Fibroblast of mammary gland (primary cell): Measurements from ENCODE around the gene MBOAT7.

Experiments used
- DNase-seq: peaks from one replicate; pipeline ENCODE4 v3.0.0-alpha.2; 2010; ENCODE audit warnings: low read depth
- H3K4me3 ChIP-seq: 2 replicates; pipeline ENCODE4 v1.5.1; 2011; ENCODE audit warnings: low read depth, mild to moderate bottlenecking, low read length, moderate library complexity; ENCODE audit not compliant: control insufficient read depth
- TF ChIP-seq, protein P1 (sequence below): conservative IDR thresholded peaks from 2 replicates; pipeline ENCODE4 v1.5.1; 2011; ENCODE audit warnings: low read depth, low read length, inconsistent platforms; ENCODE audit not compliant: control insufficient read depth, insufficient read depth

Gene MBOAT7

DNA sequence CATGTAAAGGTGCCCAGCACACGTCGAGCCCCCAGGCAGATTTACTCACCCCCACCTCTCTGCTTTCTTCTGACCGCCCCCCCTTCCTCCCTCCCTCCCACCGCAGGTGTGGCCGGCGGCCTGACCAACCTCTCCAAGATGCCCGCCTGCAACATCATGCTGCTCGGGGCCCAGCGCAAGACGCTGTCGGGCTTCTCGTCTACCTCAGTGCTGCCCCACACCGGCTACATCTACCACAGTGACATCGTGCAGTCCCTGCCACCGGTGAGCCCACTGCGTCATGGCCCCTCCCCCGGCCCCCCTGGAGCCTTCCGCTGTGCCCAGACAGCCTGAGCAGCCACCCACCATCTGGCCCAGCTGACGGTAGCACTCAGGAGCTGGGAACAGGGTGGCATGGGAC is 65.0 kb downstream of the MBOAT7 start:
- no peak overlapping the region for H3K4me3 ChIP-seq
- TF ChIP-seq, protein P1, sequence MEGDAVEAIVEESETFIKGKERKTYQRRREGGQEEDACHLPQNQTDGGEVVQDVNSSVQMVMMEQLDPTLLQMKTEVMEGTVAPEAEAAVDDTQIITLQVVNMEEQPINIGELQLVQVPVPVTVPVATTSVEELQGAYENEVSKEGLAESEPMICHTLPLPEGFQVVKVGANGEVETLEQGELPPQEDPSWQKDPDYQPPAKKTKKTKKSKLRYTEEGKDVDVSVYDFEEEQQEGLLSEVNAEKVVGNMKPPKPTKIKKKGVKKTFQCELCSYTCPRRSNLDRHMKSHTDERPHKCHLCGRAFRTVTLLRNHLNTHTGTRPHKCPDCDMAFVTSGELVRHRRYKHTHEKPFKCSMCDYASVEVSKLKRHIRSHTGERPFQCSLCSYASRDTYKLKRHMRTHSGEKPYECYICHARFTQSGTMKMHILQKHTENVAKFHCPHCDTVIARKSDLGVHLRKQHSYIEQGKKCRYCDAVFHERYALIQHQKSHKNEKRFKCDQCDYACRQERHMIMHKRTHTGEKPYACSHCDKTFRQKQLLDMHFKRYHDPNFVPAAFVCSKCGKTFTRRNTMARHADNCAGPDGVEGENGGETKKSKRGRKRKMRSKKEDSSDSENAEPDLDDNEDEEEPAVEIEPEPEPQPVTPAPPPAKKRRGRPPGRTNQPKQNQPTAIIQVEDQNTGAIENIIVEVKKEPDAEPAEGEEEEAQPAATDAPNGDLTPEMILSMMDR, result no peak
- no peak for DNase-seq

DNA sequence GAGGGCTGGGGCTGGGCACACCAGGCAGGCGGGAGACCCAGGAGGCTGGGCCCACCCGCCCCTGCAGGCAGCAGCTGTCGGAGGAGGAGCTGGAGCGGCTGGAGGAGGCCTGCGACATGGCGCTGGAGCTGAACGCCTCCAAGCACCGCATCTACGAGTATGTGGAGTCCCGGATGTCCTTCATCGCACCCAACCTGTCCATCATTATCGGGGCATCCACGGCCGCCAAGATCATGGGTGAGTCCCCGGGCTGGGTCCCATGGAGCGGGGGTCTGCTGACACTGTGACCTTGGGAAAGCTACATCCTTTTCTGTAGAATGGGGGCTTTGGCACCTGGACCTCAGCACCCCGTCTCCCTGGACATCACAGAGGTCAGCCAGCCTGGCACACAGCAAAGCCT is 65.7 kb downstream of the MBOAT7 start:
- TF ChIP-seq, protein P1, result no peak

More for the DNA sequence above, 65.7 kb downstream of the MBOAT7 start:
- no peak for DNase-seq
- no peak overlapping the region for H3K4me3 ChIP-seq
